Smooth muscle cell (in vitro differentiated cells): ENCODE measurements around the gene ITK. TPM values are rescaled to one million over a fixed set of nuclear protein-coding genes. Genes with fewer than 3 reads are reported as not detected.

Experiments
- DNase-seq: peaks from one replicate; lab custom pipeline; 2025; ENCODE audit not compliant: unreplicated experiment; lab: John Stamatoyannopoulos, UW
- H2AFZ ChIP-seq: fragments of 200-600 bp; sonication (generic); 2 replicates; pipeline ENCODE4 v1.6.0; 2016; ENCODE audit warnings: antibody characterized with exemption, low read depth, mild to moderate bottlenecking
- H3F3A ChIP-seq: fragments of 200-600 bp; sonication (generic); 2 replicates; pipeline ENCODE4 v1.6.0; 2017; ENCODE audit warnings: antibody characterized with exemption, low read depth
- H3K27ac ChIP-seq: fragments of 200-600 bp; sonication (generic); 2 replicates; pipeline ENCODE4 v1.5.1; 2016; ENCODE audit warnings: low read depth, mild to moderate bottlenecking
- H3K27me3 ChIP-seq: fragments of 200-600 bp; sonication (generic); 2 replicates; pipeline ENCODE4 v1.6.1; 2016; ENCODE audit warnings: low read depth, mild to moderate bottlenecking
- H3K36me3 ChIP-seq: fragments of 200-600 bp; sonication (generic); 2 replicates; pipeline ENCODE4 v1.5.1; 2016; ENCODE audit warnings: low read depth
- H3K4me1 ChIP-seq: fragments of 200-600 bp; sonication (generic); 2 replicates; pipeline ENCODE4 v1.5.1; 2016; ENCODE audit warnings: low read depth
- H3K4me2 ChIP-seq: fragments of 200-600 bp; sonication (generic); 2 replicates; pipeline ENCODE4 v1.6.0; 2016; ENCODE audit warnings: mild to moderate bottlenecking
- H3K4me3 ChIP-seq: fragments of 200-600 bp; sonication (generic); 2 replicates; pipeline ENCODE4 v1.5.1; 2016; ENCODE audit warnings: mild to moderate bottlenecking
- H3K79me2 ChIP-seq: fragments of 200-600 bp; sonication (generic); 2 replicates; pipeline ENCODE4 v1.6.0; 2016; ENCODE audit warnings: low read depth, mild to moderate bottlenecking
- H3K9ac ChIP-seq: fragments of 200-600 bp; sonication (generic); 2 replicates; pipeline ENCODE4 v1.6.0; 2016; ENCODE audit warnings: low read depth
- H3K9me3 ChIP-seq: fragments of 200-600 bp; sonication (generic); replicated peaks from 2 replicates; pipeline ENCODE4 v1.5.1; 2016; ENCODE audit warnings: low read depth
- H4K20me1 ChIP-seq: fragments of 200-600 bp; sonication (generic); 2 replicates; pipeline ENCODE4 v1.6.0; 2016; ENCODE audit warnings: low read depth
- WGBS: methylation state at CpG from one replicate; pipeline ENCODE4 v1.1.7; 2016; ENCODE audit warnings: low lambda C conversion rate; 5-methylcytosine and 5-hydroxymethylcytosine counted together
- polyA plus RNA-seq: library from polyadenylated mRNA; unstranded; fragments of >200 nt; fragmentation: Nextera tagmentation; extraction: Ambion mirVana; gene quantifications from 2 replicates; pipeline ENCODE4 v1.2.1, GENCODE V29; 2016
- total RNA-seq: library from RNA; depleted of rRNA; stranded (reverse); fragments of >200 nt; gene quantifications from 2 replicates; pipeline ENCODE4 v1.2.3, GENCODE V29; 2014
- TF ChIP-seq, protein P1 (sequence below): fragments of 200-600 bp; sonication (generic); IDR thresholded peaks from 2 replicates; pipeline ENCODE4 v1.5.1; 2017; ENCODE audit warnings: borderline replicate concordance, mild to moderate bottlenecking, antibody characterized with exemption; ENCODE audit not compliant: insufficient read depth, poor library complexity, severe bottlenecking

ITK gene
- total and polyA plus RNA-seq, 2 experiments from 2014 or later: 0.97 to 1.8 TPM

DNA sequence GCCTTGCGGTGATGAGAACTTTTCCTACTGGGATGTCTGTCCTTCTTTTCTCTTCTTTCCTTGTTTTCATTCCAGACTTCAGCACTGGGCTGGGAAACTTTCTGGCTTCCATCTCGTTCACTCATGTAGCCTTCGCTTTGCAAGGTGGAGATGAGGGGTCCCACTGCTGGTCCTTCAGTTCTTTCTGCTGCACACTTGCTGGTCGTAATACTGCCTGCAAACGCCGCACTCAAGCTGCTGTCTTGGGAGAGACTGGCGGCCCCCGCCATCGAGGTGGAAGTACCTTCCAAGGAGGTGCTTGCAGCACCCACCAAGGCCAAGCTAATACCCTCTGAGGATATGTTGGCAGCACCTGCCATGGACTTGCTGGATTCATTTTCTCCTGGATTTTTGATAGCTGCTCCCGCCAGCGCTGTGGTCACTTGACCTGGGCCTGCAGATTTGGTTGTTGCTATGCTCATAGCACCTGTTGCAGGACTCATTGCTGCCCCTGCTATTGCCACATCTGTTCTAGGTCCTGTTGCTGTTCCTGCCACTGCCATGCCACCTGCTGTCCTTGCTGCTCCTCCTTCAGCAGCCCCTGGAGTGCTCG, 17.6 kb upstream of the ITK start:
- Histone ChIP-seq H3K27ac (no peak overlapping the region), H3K9ac (no peak overlapping the region), H3K4me2 (no peak overlapping the region), H3F3A (no peaks in the 10 kb centered on the region), H3K4me1 (peaks cover 4% of the 10 kb centered on the region), H3K36me3 (no peaks in the 10 kb centered on the region), H3K27me3 (peaks cover 12% of the 10 kb centered on the region), H2AFZ (no peak overlapping the region), H4K20me1 (no peaks in the 10 kb centered on the region), H3K79me2 (no peaks in the 10 kb centered on the region), H3K9me3 (no peaks in the 10 kb centered on the region), H3K4me3 (no peak overlapping the region)
- TF ChIP-seq, protein P1, sequence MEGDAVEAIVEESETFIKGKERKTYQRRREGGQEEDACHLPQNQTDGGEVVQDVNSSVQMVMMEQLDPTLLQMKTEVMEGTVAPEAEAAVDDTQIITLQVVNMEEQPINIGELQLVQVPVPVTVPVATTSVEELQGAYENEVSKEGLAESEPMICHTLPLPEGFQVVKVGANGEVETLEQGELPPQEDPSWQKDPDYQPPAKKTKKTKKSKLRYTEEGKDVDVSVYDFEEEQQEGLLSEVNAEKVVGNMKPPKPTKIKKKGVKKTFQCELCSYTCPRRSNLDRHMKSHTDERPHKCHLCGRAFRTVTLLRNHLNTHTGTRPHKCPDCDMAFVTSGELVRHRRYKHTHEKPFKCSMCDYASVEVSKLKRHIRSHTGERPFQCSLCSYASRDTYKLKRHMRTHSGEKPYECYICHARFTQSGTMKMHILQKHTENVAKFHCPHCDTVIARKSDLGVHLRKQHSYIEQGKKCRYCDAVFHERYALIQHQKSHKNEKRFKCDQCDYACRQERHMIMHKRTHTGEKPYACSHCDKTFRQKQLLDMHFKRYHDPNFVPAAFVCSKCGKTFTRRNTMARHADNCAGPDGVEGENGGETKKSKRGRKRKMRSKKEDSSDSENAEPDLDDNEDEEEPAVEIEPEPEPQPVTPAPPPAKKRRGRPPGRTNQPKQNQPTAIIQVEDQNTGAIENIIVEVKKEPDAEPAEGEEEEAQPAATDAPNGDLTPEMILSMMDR: no peak
- WGBS: 96% methylated on average over 12 of the region's 12 CpGs
- DNase-seq: no peak

DNA sequence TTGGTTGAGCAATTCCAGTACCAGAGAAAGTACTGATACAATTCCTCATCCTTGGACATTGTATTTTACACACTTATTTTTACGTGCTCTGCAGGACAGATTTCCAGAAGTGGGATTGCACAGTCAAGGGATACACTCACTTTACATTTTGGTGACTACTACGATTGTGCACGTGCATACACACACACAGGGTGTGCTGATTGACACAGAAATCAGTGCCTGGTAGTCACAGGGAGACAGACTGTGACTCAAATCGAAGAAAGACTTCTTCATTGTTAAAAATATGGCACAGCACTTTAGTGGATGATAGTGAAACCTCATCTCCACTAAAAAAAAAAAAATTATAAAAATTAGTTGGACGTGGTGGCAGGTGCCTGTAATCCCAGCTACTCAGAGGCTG, 16.1 kb upstream of the ITK start:
- H2AFZ ChIP-seq: no peak overlapping the region
- 90% methylated on average over 5 of the region's 5 CpGs for WGBS
- no peak overlapping the region for H3K4me3 ChIP-seq
- no peaks in the 10 kb centered on the region for H3K79me2 ChIP-seq
- peaks cover 2% of the 10 kb centered on the region for H3F3A ChIP-seq
- no peak overlapping the region for H3K9ac ChIP-seq
- no peaks in the 10 kb centered on the region for H4K20me1 ChIP-seq
- TF ChIP-seq, protein P1: no peak
- no peak for DNase-seq
- H3K27ac ChIP-seq: no peak overlapping the region
- H3K4me2 ChIP-seq: no peak overlapping the region
- H3K9me3 ChIP-seq: no peaks in the 10 kb centered on the region
- H3K36me3 ChIP-seq: no peaks in the 10 kb centered on the region
- H3K4me1 ChIP-seq: peaks cover 4% of the 10 kb centered on the region
- H3K27me3 ChIP-seq: peaks cover 9% of the 10 kb centered on the region

DNA sequence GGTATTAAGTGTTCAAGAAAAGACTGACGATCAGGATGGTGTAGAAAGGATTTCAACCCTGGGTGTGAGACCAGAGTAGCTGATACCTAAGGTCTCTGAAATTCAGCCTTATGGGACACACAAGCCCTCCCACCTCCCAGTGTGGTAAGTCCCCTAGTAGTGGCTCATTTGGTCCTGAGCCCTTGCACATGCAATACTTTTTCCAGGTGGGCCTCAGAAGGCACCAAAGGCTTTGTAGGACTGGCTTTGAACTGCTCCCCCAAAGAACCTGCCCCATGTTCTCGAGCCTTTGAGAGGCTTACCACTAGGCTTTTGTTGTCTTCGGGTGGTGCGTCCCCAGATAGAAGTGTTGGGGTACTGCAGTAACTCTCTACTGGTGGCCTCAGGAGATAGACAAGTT, 15.4 kb upstream of the ITK start:
- H4K20me1 ChIP-seq: no peaks in the 10 kb centered on the region
- H3K4me2 ChIP-seq: no peak overlapping the region
- TF ChIP-seq, protein P1: no peak
- WGBS: 96% methylated on average over 4 of the region's 4 CpGs
- no peak overlapping the region for H3K27ac ChIP-seq
- DNase-seq: no peak
- H3K4me1 ChIP-seq: peaks cover 4% of the 10 kb centered on the region
- no peaks in the 10 kb centered on the region for H3K36me3 ChIP-seq
- no peak overlapping the region for H3K4me3 ChIP-seq
- H2AFZ ChIP-seq: no peak overlapping the region
- no peak overlapping the region for H3K9ac ChIP-seq
- no peaks in the 10 kb centered on the region for H3K79me2 ChIP-seq
- no peaks in the 10 kb centered on the region for H3K9me3 ChIP-seq
- peaks cover 2% of the 10 kb centered on the region for H3F3A ChIP-seq
- peaks cover 2% of the 10 kb centered on the region for H3K27me3 ChIP-seq

DNA sequence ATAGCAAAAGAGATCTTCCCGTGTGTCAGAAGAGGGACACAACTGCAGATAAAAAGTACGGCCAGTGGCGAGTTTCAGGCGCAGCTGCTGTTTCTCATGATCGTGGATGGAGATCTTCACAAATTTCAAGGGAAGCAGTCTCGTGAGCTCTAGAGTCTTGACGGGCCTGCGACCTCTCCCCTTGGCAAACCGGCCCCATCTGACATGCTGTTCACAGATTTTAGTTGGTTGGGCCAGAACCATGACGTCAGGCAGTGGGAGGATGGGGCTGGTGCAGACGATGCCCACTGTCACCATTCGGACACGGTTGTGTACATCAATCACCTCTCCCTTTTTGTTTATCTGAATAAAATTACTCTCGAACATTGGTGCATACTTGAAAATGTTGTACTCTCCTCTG, 15.0 kb upstream of the ITK start:
- H2AFZ ChIP-seq: no peak overlapping the region
- H3K27me3 ChIP-seq: no peaks in the 10 kb centered on the region
- TF ChIP-seq, protein P1: no peak

More for the DNA sequence above, 15.0 kb upstream of the ITK start:
- no peak overlapping the region for H3K9ac ChIP-seq
- H3K9me3 ChIP-seq: no peaks in the 10 kb centered on the region
- WGBS: 96% methylated on average over 14 of the region's 14 CpGs
- no peaks in the 10 kb centered on the region for H3K36me3 ChIP-seq
- H4K20me1 ChIP-seq: no peaks in the 10 kb centered on the region
- H3K27ac ChIP-seq: no peak overlapping the region
- peaks cover 4% of the 10 kb centered on the region for H3K4me1 ChIP-seq
- H3K4me2 ChIP-seq: no peak overlapping the region
- H3F3A ChIP-seq: peaks cover 2% of the 10 kb centered on the region
- H3K4me3 ChIP-seq: no peak overlapping the region
- DNase-seq: no peak
- no peaks in the 10 kb centered on the region for H3K79me2 ChIP-seq
